ENCODE data around the gene PCYT1A. TPM values are rescaled to one million over a fixed set of nuclear protein-coding genes. Genes with fewer than 3 reads are reported as not detected.

Gene PCYT1A
- 90.0 and 93.2 TPM in 2 replicates for total RNA-seq

DNA sequence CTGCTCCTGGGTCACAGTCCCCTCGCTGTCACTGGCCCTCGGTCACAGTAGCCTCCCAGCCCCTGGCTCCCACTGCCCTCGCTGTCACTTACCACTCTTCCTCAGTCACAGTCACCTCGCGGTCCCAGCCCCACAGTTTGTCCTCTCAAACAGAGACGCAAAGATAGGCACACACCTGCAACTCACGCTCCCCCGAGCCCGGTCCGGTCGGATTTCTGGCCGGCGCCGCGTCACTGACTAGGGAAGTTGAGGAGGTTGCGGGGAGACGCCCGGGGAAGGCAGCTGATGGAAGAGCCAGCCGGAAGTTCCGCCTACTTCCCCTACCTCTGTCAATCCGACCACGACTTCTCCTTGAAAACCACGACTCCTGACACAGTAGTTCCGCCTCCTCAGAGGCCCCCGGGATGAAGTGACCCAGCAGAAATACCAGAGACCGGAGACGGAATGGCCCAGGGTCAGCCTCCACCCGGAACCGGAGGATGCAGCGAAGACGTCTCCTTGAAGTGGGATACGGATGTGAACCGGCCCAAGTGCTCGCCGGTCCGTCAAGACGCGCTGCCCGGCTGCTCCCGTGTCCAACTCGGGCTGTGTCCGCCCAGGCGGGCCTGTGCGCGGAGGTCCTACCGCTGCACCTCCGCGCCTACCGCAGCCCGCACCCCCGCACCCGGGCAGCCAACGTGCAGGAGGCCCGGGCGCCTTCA, at the start of gene PCYT1A:
PCYT1A (minus strand) TSS at position 287 of the 701 bp plus-strand sequence. CDS start 17,195 bp downstream, outside the sequence.

DNA sequence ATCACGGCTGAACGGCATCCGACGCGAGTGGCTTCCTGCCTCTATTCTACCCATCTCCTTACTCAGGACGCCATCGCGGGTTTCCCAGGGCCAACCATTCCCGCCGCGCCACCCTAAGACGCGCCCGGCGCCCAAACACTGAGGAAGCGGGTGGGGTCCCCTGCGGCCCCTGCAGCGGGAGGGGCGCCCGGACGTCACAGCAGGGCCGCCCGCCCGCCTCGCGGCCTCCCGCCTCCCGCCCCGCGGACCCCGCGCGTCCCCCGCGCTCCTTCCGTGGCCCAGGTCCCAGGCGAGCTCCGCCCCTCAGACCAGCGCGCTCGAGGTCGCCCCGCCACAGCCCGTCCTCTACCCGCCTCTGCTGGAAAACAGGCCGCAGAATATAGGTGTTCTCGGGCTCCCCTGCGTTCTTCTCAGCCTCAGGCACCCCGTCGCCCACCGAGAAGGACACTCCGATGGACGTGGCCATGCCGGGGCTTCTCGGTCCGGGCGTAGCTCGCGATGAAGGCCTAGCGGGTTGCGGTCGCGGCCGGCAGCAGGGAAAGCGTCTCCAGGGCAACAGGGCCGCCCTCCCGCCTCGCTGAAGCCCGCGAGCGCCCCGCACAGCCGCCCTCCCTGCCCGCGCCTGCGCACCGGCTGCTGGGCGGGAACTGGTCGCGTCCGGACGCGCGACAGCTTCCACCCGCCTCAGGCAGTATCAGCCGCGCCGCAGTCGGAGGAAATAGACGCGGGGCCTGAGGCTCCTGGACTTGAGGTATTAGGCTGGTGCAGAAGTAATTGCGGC, 30.4 kb upstream of the PCYT1A start, which contains the start of gene DYNLT2B:
DYNLT2B (minus strand) TSS at position 554 of the 781 bp plus-strand sequence; CDS start at position 466, 88 bp downstream.

DNA sequence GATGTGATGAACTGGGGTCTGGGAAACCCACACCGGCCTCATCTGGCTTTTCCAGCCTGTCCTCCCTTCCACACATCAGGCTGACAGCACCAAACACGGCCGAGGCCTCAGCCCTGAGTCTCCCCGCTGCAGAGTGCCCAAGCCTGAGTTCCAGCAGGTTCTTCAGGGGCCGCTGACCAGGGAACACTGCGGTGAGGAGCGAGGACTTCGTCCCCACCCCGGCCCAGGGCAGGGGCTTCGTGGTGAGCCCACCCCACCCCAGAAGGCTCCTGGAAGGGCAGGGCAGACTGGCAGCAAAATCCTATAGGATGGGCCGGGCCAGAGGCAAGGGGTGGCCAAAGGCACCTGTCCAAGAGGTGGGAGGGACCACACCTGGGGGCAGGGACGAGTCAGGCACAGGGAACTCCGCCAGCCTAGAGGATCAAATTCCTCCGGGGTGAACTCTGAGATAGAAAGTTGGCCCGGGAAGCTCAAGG, 71.4 kb downstream of the PCYT1A start, which contains the start of gene SLC51A:
SLC51A (plus strand) TSS at position 446 of the 476 bp plus-strand sequence. CDS start 179 bp downstream, outside the sequence.

DNA sequence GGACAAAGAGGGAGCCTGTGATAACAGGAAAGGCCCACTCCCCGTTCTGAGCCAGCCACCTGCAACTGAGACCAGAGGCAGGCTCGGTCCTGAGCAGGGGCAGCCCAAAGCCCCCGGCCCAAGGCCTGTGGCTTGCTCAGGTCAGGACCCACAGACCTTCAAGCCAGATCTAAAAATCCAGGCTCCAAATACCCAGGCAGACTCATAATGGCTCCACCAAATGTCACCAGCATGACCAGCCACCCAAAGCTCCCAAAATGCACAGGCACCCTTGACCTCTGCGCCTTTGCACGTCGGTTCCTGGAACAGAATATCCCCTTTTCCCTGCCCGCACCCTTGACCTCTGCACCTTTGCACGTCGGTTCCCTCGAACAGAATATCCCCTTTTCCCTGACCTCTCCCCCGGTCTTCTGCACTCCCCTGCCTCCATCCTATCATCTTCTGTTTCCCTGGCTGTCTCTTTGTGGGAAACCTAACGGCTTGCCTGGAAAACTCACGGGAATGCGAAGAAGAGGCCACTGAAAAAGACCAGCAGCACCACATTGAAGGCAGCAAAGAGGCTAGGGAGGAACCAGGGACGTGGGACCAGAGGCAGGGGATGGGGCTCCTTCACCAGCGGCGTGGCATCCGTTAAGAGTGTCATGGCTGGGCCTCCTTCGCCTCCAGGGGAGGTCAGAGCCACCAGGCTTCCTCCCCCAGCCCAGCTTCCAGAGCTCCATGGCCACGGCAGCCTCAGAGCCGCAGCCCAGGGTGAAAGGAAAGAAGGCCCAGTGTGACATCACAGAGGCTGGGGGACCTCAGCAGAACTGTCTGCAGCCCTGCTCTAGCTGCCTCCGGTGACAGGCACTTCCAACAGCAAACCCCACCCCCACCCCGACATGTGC, 76.6 kb downstream of the PCYT1A start, which contains the start of gene ZDHHC19:
ZDHHC19 (minus strand) TSS at position 728 of the 884 bp plus-strand sequence; CDS start at position 643, 85 bp downstream.

Small RNAs within 50 kb of the gene (small RNA-seq; reads per million reads assigned to genes)
- not detected for gene AC069257.2
- not detected for gene RF00019

Other genes starting within 250 kb of the PCYT1A start
- 150 and 152 TPM in 2 replicates for gene TFRC, start 205.6 kb downstream of the PCYT1A start, total RNA-seq
- gene ZDHHC19, start 76.3 kb downstream of the PCYT1A start, total RNA-seq: not detected in 2 replicates
- gene SLC51A, start 71.2 kb downstream of the PCYT1A start, total RNA-seq: not detected in 2 replicates
- 11.5 and 18.6 TPM in 2 replicates for gene DYNLT2B, start 30.5 kb upstream of the PCYT1A start, total RNA-seq
- not detected in 2 replicates for gene TM4SF19, start 50.7 kb upstream of the PCYT1A start, total RNA-seq
- 29.3 and 34.9 TPM in 2 replicates for gene UBXN7, start 144.7 kb upstream of the PCYT1A start, total RNA-seq
- 20.8 and 25.0 TPM in 2 replicates for gene RNF168, start 216.0 kb upstream of the PCYT1A start, total RNA-seq
- not detected in 2 replicates for gene SMCO1, start 227.6 kb upstream of the PCYT1A start, total RNA-seq

Measured in articular chondrocyte of knee joint (primary cell).